Measurements from ENCODE around the gene NAXD.

The NAXD gene

GRCh38 chr13:110681868-110682550 is 66.7 kb downstream of the NAXD start:
- no peak overlapping the region for H3K27ac ChIP-seq (ENCODE audit: low read length)
- H3K36me3 ChIP-seq (replicated peaks; ENCODE audit: low read depth, low read length): peaks cover 36% of the 10 kb centered on the region
- H3K9me3 ChIP-seq (ENCODE audit: insufficient read depth, low read length): no peaks in the 10 kb centered on the region
- H3K4me1 ChIP-seq (ENCODE audit: low read length): peaks cover 10% of the 10 kb centered on the region
- no peak overlapping the region for H3K4me2 ChIP-seq (ENCODE audit: low read length)
- no peak overlapping the region for H3K9ac ChIP-seq (ENCODE audit: low read length)
- TF ChIP-seq EZH2phosphoT487 (IDR thresholded peaks at IDR 0.05; ENCODE audit: low read depth) (no peak), CTCF (IDR thresholded peaks at IDR 0.05; ENCODE audit: low read depth, low read length) (no peak)
- H4K20me1 ChIP-seq (ENCODE audit: insufficient read depth, low read length): 0 out of 2 replicates have a peak, but pooled peaks cover 7% of the 10 kb centered on the region
- no peak overlapping the region for H3K4me3 ChIP-seq (ENCODE audit: low read length)
- no peak overlapping the region for H2AFZ ChIP-seq (ENCODE audit: low read depth, low read length)
- no peaks in the 10 kb centered on the region for H3K27me3 ChIP-seq (ENCODE audit: low read depth, low read length)
- peaks cover 4% of the 10 kb centered on the region; the same call in 1 of the 2 replicates for H3K79me2 ChIP-seq (ENCODE audit: low read length)

GRCh38 chr13:110682746-110683145 is 67.4 kb downstream of the NAXD start:
- H3K4me1 ChIP-seq (ENCODE audit: low read length): peaks cover 3% of the 10 kb centered on the region; the same call in 1 of the 2 replicates
- TF ChIP-seq CTCF (IDR thresholded peaks at IDR 0.05; ENCODE audit: low read depth, low read length) (no peak), EZH2phosphoT487 (IDR thresholded peaks at IDR 0.05; ENCODE audit: low read depth) (no peak)
- H3K4me3 ChIP-seq (ENCODE audit: low read length): no peak overlapping the region
- no peaks in the 10 kb centered on the region for H3K27me3 ChIP-seq (ENCODE audit: low read depth, low read length)
- H3K79me2 ChIP-seq (ENCODE audit: low read length): peaks cover 2% of the 10 kb centered on the region; the same call in 1 of the 2 replicates
- H3K4me2 ChIP-seq (ENCODE audit: low read length): no peak overlapping the region
- H3K36me3 ChIP-seq (replicated peaks; ENCODE audit: low read depth, low read length): peaks cover 39% of the 10 kb centered on the region
- no peak overlapping the region for H3K9ac ChIP-seq (ENCODE audit: low read length)
- H4K20me1 ChIP-seq (ENCODE audit: insufficient read depth, low read length): 0 out of 2 replicates have a peak, but pooled peaks cover 6% of the 10 kb centered on the region
- H2AFZ ChIP-seq (ENCODE audit: low read depth, low read length): no peak overlapping the region
- H3K27ac ChIP-seq (ENCODE audit: low read length): no peak overlapping the region
- no peaks in the 10 kb centered on the region for H3K9me3 ChIP-seq (ENCODE audit: insufficient read depth, low read length)

GRCh38 chr13:110683203-110683883 is 68.0 kb downstream of the NAXD start:
- Histone ChIP-seq H3K9ac (ENCODE audit: low read length) (no peak overlapping the region), H2AFZ (ENCODE audit: low read depth, low read length) (no peak overlapping the region), H3K27me3 (ENCODE audit: low read depth, low read length) (no peaks in the 10 kb centered on the region), H3K36me3 (replicated peaks; ENCODE audit: low read depth, low read length) (peaks cover 37% of the 10 kb centered on the region), H4K20me1 (ENCODE audit: insufficient read depth, low read length) (no peaks in the 10 kb centered on the region), H3K9me3 (ENCODE audit: insufficient read depth, low read length) (no peaks in the 10 kb centered on the region), H3K4me3 (ENCODE audit: low read length) (no peak overlapping the region), H3K4me1 (ENCODE audit: low read length) (no peaks in the 10 kb centered on the region), H3K4me2 (ENCODE audit: low read length) (no peak overlapping the region), H3K79me2 (ENCODE audit: low read length) (no peaks in the 10 kb centered on the region), H3K27ac (ENCODE audit: low read length) (no peak overlapping the region)
- peak; percentile 38 for TF ChIP-seq CTCF (IDR thresholded peaks at IDR 0.05; ENCODE audit: low read depth, low read length)
- no peak for TF ChIP-seq EZH2phosphoT487 (IDR thresholded peaks at IDR 0.05; ENCODE audit: low read depth)

- H4K20me1 ChIP-seq (ENCODE audit: insufficient read depth, low read length): no peaks in the 10 kb centered on the region
- H3K36me3 ChIP-seq (replicated peaks; ENCODE audit: low read depth, low read length): peaks cover 32% of the 10 kb centered on the region
- no peaks in the 10 kb centered on the region for H3K9me3 ChIP-seq (ENCODE audit: insufficient read depth, low read length)
- no peak overlapping the region for H3K4me2 ChIP-seq (ENCODE audit: low read length)
- no peak for TF ChIP-seq EZH2phosphoT487 (IDR thresholded peaks at IDR 0.05; ENCODE audit: low read depth)
- no peak for TF ChIP-seq CTCF (IDR thresholded peaks at IDR 0.05; ENCODE audit: low read depth, low read length)
- no peak overlapping the region for H3K27ac ChIP-seq (ENCODE audit: low read length)
- no peaks in the 10 kb centered on the region for H3K27me3 ChIP-seq (ENCODE audit: low read depth, low read length)
- H2AFZ ChIP-seq (ENCODE audit: low read depth, low read length): no peak overlapping the region
- no peaks in the 10 kb centered on the region for H3K4me1 ChIP-seq (ENCODE audit: low read length)
- H3K9ac ChIP-seq (ENCODE audit: low read length): no peak overlapping the region
- no peaks in the 10 kb centered on the region for H3K79me2 ChIP-seq (ENCODE audit: low read length)
- no peak overlapping the region for H3K4me3 ChIP-seq (ENCODE audit: low read length)
Observed at GRCh38 chr13:110683921-110684320, 68.6 kb downstream of the NAXD start.
